GM12801 (cell line): Measurements from ENCODE around the gene RSKR.

Source experiments
- CTCF ChIP-seq: IDR thresholded peaks from one replicate; pipeline ENCODE4 v1.5.1; 2011; ENCODE audit warnings: control low read depth; ENCODE audit not compliant: insufficient read length; ENCODE audit errors: extremely low read depth

Gene RSKR

DNA sequence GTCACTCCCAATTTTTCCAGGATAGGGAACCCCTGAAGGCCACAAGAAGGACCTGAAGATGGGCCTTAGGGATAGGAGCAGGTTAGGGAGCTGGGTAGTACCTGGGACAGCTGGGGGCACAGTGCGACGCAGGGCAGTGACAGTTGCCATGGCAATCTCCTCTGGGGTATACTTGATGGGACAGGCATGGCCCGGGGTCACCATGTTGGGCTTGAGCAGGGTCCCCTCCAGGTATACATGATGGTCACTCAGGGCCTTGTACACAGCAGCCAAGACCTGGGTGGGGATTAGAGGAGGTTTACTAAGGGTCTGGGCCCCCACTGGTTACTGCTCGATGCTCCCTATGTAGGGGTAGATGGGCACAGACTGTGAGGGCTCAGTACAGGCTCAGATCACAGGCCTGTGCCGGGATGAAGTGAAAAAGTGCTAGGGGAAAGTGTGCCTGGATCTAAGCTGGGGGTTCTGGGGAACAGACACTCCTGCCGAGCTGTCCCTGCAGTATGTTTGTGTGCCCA is 40.0 kb downstream of the RSKR start:
- no peak for TF ChIP-seq CTCF

- no peak for TF ChIP-seq CTCF
Observed at GRCh38 chr17:28573521-28573920, 40.5 kb downstream of the RSKR start.

DNA sequence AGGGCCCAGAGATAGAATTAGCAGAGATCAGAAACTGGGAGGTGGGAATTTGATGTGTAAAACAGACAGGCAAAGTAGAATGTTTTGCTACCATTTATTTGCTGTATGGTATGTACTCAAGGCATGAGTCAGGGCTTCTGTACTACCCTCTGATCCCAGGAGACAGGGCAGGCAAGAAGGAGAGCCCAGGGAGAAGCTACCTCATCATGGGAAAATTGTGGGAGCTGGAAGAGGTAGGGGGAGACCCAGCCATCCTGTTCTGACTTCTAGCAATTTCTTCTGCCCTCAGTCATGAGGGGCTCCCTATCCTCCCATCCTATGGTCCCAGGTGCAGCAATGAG is 41.0 kb downstream of the RSKR start:
- TF ChIP-seq CTCF: no peak

- no peak for TF ChIP-seq CTCF
Observed at GRCh38 chr17:28572259-28573039, 41.5 kb downstream of the RSKR start.

- no peak for TF ChIP-seq CTCF
Observed at GRCh38 chr17:28571361-28572122, 42.4 kb downstream of the RSKR start, which contains the start of gene PIGS. PIGS (minus strand) TSS chr17:28571524; CDS start chr17:28571496, 28 bp downstream.

DNA sequence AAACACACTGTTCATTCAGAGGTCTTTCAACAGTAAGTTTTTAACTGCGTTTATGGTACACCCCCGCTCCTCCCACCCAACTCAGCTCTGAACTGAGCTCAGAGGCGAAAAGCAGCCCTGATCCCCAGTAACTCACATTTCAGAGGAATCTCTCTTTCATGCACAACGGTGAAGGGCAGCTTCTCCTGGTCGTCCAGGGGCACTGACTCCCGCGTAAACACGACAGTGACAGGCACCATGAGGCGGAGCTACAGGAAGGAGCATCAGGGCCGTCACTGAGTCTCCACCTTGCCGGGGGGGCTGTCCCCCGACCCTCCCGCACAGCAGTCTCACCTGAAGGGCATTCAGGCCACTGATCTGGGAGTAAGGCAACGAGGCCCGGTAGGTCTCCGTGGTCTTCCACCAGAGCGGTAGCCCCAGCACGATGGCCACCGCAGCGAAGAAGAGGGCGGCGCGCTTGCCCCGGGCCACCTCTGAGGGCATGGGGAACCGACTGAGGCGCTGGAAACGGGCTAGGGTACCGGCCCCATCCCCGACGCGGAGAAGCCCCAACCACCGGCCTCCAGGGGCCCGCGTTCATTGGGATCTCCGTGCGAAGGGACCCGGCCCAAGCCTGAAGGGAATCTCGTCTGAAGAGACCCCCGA is 43.1 kb downstream of the RSKR start:
- no peak for TF ChIP-seq CTCF

DNA sequence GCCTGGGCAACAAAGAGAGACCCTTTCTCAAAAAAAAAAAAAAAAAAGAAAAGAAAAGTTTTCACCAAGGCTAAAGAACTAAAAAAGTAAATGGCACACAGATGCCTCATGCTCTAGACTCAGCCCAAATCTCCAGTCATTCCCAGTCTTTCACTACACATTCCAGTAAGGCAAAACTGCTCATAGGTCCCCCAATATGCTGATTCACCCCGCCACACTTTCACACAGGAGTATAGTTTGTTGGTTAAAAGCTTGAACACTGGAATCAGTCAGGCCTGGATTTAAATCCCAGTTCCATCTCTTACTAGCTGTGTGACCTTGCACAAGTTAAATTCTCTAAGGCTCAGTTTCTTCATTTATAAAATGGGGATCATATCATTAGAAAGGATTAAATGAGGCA is 44.5 kb downstream of the RSKR start:
- TF ChIP-seq CTCF: no peak
